K562 (cell line): ENCODE measurements around the gene RBM26. TPM values are rescaled to one million over a fixed set of nuclear protein-coding genes. Genes with fewer than 3 reads are reported as not detected.

Source experiments
- ZBTB40 ChIP-seq, 2 experiments: fragments of 450-650 bp in 1 of 2; sonication (generic) in 1 of 2; formaldehyde crosslinking in 1 of 2; IDR thresholded peaks; 2 replicates each; pipeline versions ENCODE4 v1.7.1 to v1.9.0; 2016 to 2022; ENCODE audit warnings: inconsistent platforms in 1 of 2, mild to moderate bottlenecking in 1 of 2, missing genetic modification reagents in 1 of 2
- polyA plus RNA-seq, 8 experiments: library from polyadenylated mRNA; depleted of rRNA in 4 of 8; stranded (reverse) in 5 of 8; unstranded in 3 of 8; fragments of >200 nt; fragmentation: Nextera tagmentation in 2 of 8; fragmentation: Illumina TruSeq in 1 of 8; extraction: Ambion mirVana in 2 of 8; extraction: Trizol in 1 of 8; gene quantifications; 2 replicates each; pipeline versions ENCODE4 v1.2.1 to v1.2.3, GENCODE V29; 2011 to 2014; ENCODE audit warnings: inconsistent platforms in 1 of 8, missing spikeins in 1 of 8
- total RNA-seq, 7 experiments: library from RNA; depleted of rRNA in 6 of 7; stranded (reverse); fragments of >200 nt in 6 of 7; fragmentation: Illumina TruSeq in 2 of 7; extraction: Trizol in 2 of 7; gene quantifications; 2 replicates each; pipeline versions ENCODE4 v1.2.1 to v1.2.3, GENCODE V29; 2011 to 2021; ENCODE audit warnings: low replicate concordance in 1 of 7

Gene RBM26
- total and polyA plus RNA-seq, 9 of the 15 experiments (the other 6 are each of a cell fraction or from before 2014, with no cell fraction given) = 10.0 to 42.4 (median 26.4) TPM

GRCh38 chr13:79402074-79402635 is 3.9 kb downstream of the RBM26 start (continued):
- TF ChIP-seq ZBTB40 (IDR thresholded peaks at IDR 0.05) (peak; percentile 74), ZBTB40 (CRISPR knock-in tag; IDR thresholded peaks at IDR 0.05) (no peak)
